K562 treated with DMSO at 1 percent for 48 hours (cell line): ENCODE data around the gene OPN1MW. TPM values are rescaled to one million over a fixed set of nuclear protein-coding genes. Genes with fewer than 3 reads are reported as not detected.

ENCODE experiments used
- total RNA-seq: library from RNA; unstranded; fragments of 300-600 nt; gene quantifications from 2 replicates; pipeline ENCODE4 v1.2.3, GENCODE V29; 2022; ENCODE audit warnings: low replicate concordance; ENCODE audit errors: extremely low read depth

Gene OPN1MW
- total RNA-seq: not detected in 2 replicates

GRCh38 chrX:154182296-154182695 is at the start of gene OPN1MW:
OPN1MW (plus strand) TSS chrX:154182596; CDS start chrX:154182678, 82 bp downstream.

GRCh38 chrX:154144010-154144409 is 38.4 kb upstream of the OPN1MW start, which contains the start of gene OPN1LW:
OPN1LW (plus strand) TSS chrX:154144243; CDS start chrX:154144284, 41 bp downstream.

GRCh38 chrX:154219456-154219855 is 37.1 kb downstream of the OPN1MW start, which contains the start of gene OPN1MW2:
OPN1MW2 (plus strand) TSS chrX:154219756; CDS start chrX:154219816, 60 bp downstream.

Other genes with a start within 250 kb of the OPN1MW start
- not detected in 2 replicates for gene NAA10, start 247.6 kb upstream of the OPN1MW start, total RNA-seq
- gene RENBP, start 238.0 kb upstream of the OPN1MW start, total RNA-seq: not detected in 2 replicates
- gene HCFC1, start 210.8 kb upstream of the OPN1MW start, total RNA-seq: 51.6 TPM in 1 of 2 replicates, not detected in the other
- gene TMEM187, start 209.8 kb upstream of the OPN1MW start, total RNA-seq: not detected in 2 replicates
- not detected in 2 replicates for gene IRAK1, start 162.7 kb upstream of the OPN1MW start, total RNA-seq
- 1,743 TPM in 1 of 2 replicates, not detected in the other for gene MECP2, start 84.9 kb upstream of the OPN1MW start, total RNA-seq
- not detected in 2 replicates for gene OPN1LW, start 38.4 kb upstream of the OPN1MW start, total RNA-seq
- not detected in 2 replicates for gene OPN1MW2, start 37.2 kb downstream of the OPN1MW start, total RNA-seq
- gene OPN1MW3, start 75.0 kb downstream of the OPN1MW start, total RNA-seq: not detected in 2 replicates
- gene TEX28, start 112.5 kb downstream of the OPN1MW start, total RNA-seq: not detected in 2 replicates
- gene TKTL1, start 113.2 kb downstream of the OPN1MW start, total RNA-seq: not detected in 2 replicates
- gene FLNA, start 192.0 kb downstream of the OPN1MW start, total RNA-seq: 349 TPM in 1 of 2 replicates, not detected in the other
- not detected in 2 replicates for gene EMD, start 196.7 kb downstream of the OPN1MW start, total RNA-seq
- 7,940 and 9,888 TPM in 2 replicates for gene RPL10, start 215.8 kb downstream of the OPN1MW start, total RNA-seq
- gene DNASE1L1, start 226.7 kb downstream of the OPN1MW start, total RNA-seq: not detected in 2 replicates
- gene TAFAZZIN, start 228.9 kb downstream of the OPN1MW start, total RNA-seq: not detected in 2 replicates
- 191 TPM in 1 of 2 replicates, not detected in the other for gene ATP6AP1, start 246.1 kb downstream of the OPN1MW start, total RNA-seq